ENCODE data around the gene MYOZ2.
"Not testable (repeated sequence)": the region's sequence is repeated elsewhere in the genome, so short reads cannot be mapped to it uniquely, and the experiment has no call there.

Gene MYOZ2

GRCh38 chr4:119130365-119131065, 5.1 kb upstream of the MYOZ2 start:
- DNase-seq, result no peak

- DNase-seq, result no peak
Observed at GRCh38 chr4:119131164-119131563, 4.5 kb upstream of the MYOZ2 start.

GRCh38 chr4:119132306-119132705, 3.3 kb upstream of the MYOZ2 start:
- no peak for DNase-seq

- no peak for DNase-seq
Observed at GRCh38 chr4:119136546-119136945, 914 bp downstream of the MYOZ2 start.

- DNase-seq, result no peak
Observed at GRCh38 chr4:119138046-119138445, 2.4 kb downstream of the MYOZ2 start.

- DNase-seq, result no peak
Observed at GRCh38 chr4:119139311-119139710, 3.7 kb downstream of the MYOZ2 start.

- no peak for DNase-seq
Observed at GRCh38 chr4:119139822-119140252, 4.2 kb downstream of the MYOZ2 start.

GRCh38 chr4:119141283-119141682, 5.7 kb downstream of the MYOZ2 start:
- DNase-seq, result not testable (repeated sequence)

GRCh38 chr4:119142833-119143232, 7.2 kb downstream of the MYOZ2 start:
- no peak for DNase-seq

GRCh38 chr4:119143341-119143740, 7.7 kb downstream of the MYOZ2 start:
- DNase-seq, result not testable (repeated sequence)

GRCh38 chr4:119149110-119149509, 13.5 kb downstream of the MYOZ2 start:
- no peak for DNase-seq

GRCh38 chr4:119151161-119151560, 15.5 kb downstream of the MYOZ2 start:
- DNase-seq, result no peak

GRCh38 chr4:119152741-119153140, 17.1 kb downstream of the MYOZ2 start:
- DNase-seq, result no peak

GRCh38 chr4:119162174-119162573, 26.5 kb downstream of the MYOZ2 start:
- DNase-seq, result no peak

GRCh38 chr4:119165767-119166166, 30.1 kb downstream of the MYOZ2 start:
- no peak for DNase-seq

GRCh38 chr4:119170195-119170594, 34.6 kb downstream of the MYOZ2 start:
- no peak for DNase-seq

- DNase-seq, result no peak
Observed at GRCh38 chr4:119172223-119172622, 36.6 kb downstream of the MYOZ2 start.

- not testable (repeated sequence) for DNase-seq
Observed at GRCh38 chr4:119173729-119174361, 38.2 kb downstream of the MYOZ2 start.

GRCh38 chr4:119179011-119179410, 43.4 kb downstream of the MYOZ2 start:
- no peak for DNase-seq

GRCh38 chr4:119184128-119184527, 48.5 kb downstream of the MYOZ2 start:
- DNase-seq, result no peak

- DNase-seq, result no peak
Observed at GRCh38 chr4:119189638-119190037, 54.0 kb downstream of the MYOZ2 start.

GRCh38 chr4:119190354-119190753, 54.7 kb downstream of the MYOZ2 start:
- no peak for DNase-seq

GRCh38 chr4:119191505-119191904, 55.9 kb downstream of the MYOZ2 start:
- DNase-seq, result no peak

- DNase-seq, result no peak
Observed at GRCh38 chr4:119197772-119198212, 62.2 kb downstream of the MYOZ2 start.

GRCh38 chr4:119204916-119205315, 69.3 kb downstream of the MYOZ2 start:
- DNase-seq, result no peak

Data from NCI-H1694 treated with DMSO at 0.1 percent for 48 hours (cell line).